ENCODE results near the gene SIMC1.
"Not testable (repeated sequence)": the region's sequence is repeated elsewhere in the genome, so short reads cannot be mapped to it uniquely, and the experiment has no call there.

DNA sequence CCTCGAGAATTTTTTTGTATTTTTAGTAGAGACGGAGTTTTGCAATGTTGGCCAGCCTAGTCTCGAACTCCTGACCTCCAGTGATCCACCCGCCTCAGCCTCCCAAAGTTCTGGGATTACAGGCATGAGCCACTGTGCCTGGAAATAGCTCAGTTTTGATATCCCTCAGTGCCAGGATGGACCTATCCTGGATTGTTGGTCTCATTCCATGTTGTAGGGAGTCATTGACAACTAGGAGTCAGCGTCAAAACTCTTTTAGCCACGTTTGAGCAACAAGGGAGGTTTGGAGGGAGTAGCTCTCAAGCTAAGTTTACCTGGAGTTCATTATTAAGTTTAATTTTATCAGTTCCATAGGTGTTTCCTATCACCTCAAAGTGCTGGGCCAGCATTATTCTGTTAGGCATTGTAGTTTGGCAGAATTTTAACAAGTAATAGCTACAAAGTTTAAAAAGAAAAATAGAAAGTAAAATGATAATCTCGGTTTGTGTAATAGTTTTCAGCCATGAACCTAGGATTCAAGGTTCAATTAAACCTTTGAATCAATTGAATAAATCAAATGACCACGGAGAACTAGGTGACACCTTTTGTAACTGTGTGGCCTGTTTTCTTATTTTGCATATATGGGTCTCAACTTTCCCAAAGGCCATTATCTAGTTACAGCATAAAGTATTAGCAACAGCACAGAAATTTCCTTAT is 15.3 kb downstream of the SIMC1 start:
- TF ChIP-seq, protein P1, sequence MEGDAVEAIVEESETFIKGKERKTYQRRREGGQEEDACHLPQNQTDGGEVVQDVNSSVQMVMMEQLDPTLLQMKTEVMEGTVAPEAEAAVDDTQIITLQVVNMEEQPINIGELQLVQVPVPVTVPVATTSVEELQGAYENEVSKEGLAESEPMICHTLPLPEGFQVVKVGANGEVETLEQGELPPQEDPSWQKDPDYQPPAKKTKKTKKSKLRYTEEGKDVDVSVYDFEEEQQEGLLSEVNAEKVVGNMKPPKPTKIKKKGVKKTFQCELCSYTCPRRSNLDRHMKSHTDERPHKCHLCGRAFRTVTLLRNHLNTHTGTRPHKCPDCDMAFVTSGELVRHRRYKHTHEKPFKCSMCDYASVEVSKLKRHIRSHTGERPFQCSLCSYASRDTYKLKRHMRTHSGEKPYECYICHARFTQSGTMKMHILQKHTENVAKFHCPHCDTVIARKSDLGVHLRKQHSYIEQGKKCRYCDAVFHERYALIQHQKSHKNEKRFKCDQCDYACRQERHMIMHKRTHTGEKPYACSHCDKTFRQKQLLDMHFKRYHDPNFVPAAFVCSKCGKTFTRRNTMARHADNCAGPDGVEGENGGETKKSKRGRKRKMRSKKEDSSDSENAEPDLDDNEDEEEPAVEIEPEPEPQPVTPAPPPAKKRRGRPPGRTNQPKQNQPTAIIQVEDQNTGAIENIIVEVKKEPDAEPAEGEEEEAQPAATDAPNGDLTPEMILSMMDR (IDR thresholded peaks at IDR 0.05; ENCODE audit: low read length): not testable (repeated sequence)
- not testable (repeated sequence) for TF ChIP-seq EZH2 (IDR thresholded peaks at IDR 0.05; ENCODE audit: borderline replicate concordance, low read length)
